Measurements from ENCODE around the gene E2F4.

E2F4 gene

GRCh38 chr16:67158637-67159600 is 33.0 kb upstream of the E2F4 start:
- no peak for DNase-seq

- DNase-seq, result no peak
These were observed 30.3 kb upstream of the E2F4 start for GRCh38 chr16:67161595-67162058.

GRCh38 chr16:67162506-67163163 is 29.3 kb upstream of the E2F4 start:
- DNase-seq, result no peak

- peak; percentile 56 to 62 for DNase-seq
These were observed 28.6 kb upstream of the E2F4 start for GRCh38 chr16:67163164-67163998.

- DNase-seq, result peak in 1 of 2 donors; percentile 62
These were observed 27.9 kb upstream of the E2F4 start for GRCh38 chr16:67163999-67164558.

GRCh38 chr16:67164599-67165061 is 27.3 kb upstream of the E2F4 start, which contains the start of gene HSF4:
Gene HSF4, plus strand, starts transcription at chr16:67164745. Its CDS starts 67 bp downstream, at chr16:67164812.
- DNase-seq, result peak; percentile 29 to 53

GRCh38 chr16:67165121-67166078 is 26.6 kb upstream of the E2F4 start:
- DNase-seq, result no peak

GRCh38 chr16:67166110-67166547 is 25.8 kb upstream of the E2F4 start:
- no peak for DNase-seq

- DNase-seq, result no peak
These were observed 25.3 kb upstream of the E2F4 start for GRCh38 chr16:67166598-67167168.

GRCh38 chr16:67167588-67167987 is 24.4 kb upstream of the E2F4 start:
- no peak for DNase-seq

GRCh38 chr16:67169011-67169451 is 22.9 kb upstream of the E2F4 start:
- no peak for DNase-seq

- DNase-seq, result no peak
These were observed 22.2 kb upstream of the E2F4 start for GRCh38 chr16:67169642-67170167.

- peak; percentile 29 to 57 for DNase-seq
These were observed 21.6 kb upstream of the E2F4 start, which contains the start of gene NOL3 for GRCh38 chr16:67170168-67170948. Gene NOL3, plus strand, starts transcription at chr16:67170538.

GRCh38 chr16:67170949-67171649 is 20.9 kb upstream of the E2F4 start:
- DNase-seq, result no peak

GRCh38 chr16:67173323-67173722 is 18.6 kb upstream of the E2F4 start:
- no peak for DNase-seq

GRCh38 chr16:67173808-67174705 is 17.9 kb upstream of the E2F4 start:
- DNase-seq, result peak; percentile 48 to 64

GRCh38 chr16:67174706-67175231 is 17.2 kb upstream of the E2F4 start:
- DNase-seq, result no peak
